GM12878 (cell line): ENCODE results near the gene TRIM38. TPM values are rescaled to one million over a fixed set of nuclear protein-coding genes. Genes with fewer than 3 reads are reported as not detected.

Experiments used
- BRCA1 ChIP-seq: IDR thresholded peaks from 2 replicates; pipeline ENCODE4 v1.6.1; 2011; ENCODE audit warnings: low read depth, low read length, improper control_type of control experiment
- E4F1 ChIP-seq: fragments of 450-650 bp; IDR thresholded peaks from 2 replicates; pipeline ENCODE4 v1.6.1; 2018; ENCODE audit warnings: borderline replicate concordance, mild to moderate bottlenecking; ENCODE audit not compliant: partially characterized antibody
- ELK1 ChIP-seq: IDR thresholded peaks from 2 replicates; pipeline ENCODE4 v1.6.1; 2012; ENCODE audit warnings: low read depth, low read length, improper control_type of control experiment
- MXI1 ChIP-seq: fragments of 150-350 bp; IDR thresholded peaks from 2 replicates; pipeline ENCODE4 v1.6.1; 2011; ENCODE audit warnings: low read depth, mild to moderate bottlenecking, inconsistent platforms, low read length, improper control_type of control experiment
- RCOR1 ChIP-seq: conservative IDR thresholded peaks from 2 replicates; pipeline ENCODE4 v1.6.1; 2012; ENCODE audit warnings: low read depth, low read length, improper control_type of control experiment
- USF1 ChIP-seq: IDR thresholded peaks from 2 replicates; pipeline ENCODE4 v1.6.1; 2011; ENCODE audit warnings: borderline replicate concordance, low read depth, mild to moderate bottlenecking, moderate library complexity, mixed read lengths, low read length; ENCODE audit not compliant: insufficient read depth; ENCODE audit errors: extremely low read length
- ZBTB11 ChIP-seq: fragments of 450-650 bp; formaldehyde crosslinking; IDR thresholded peaks from 2 replicates; pipeline ENCODE4 v1.5.0; 2022; ENCODE audit warnings: mild to moderate bottlenecking, missing genetic modification characterization
- polyA plus RNA-seq, 11 experiments: library from polyadenylated mRNA; depleted of rRNA in 4 of 11; unstranded in 6 of 11; stranded (reverse) in 5 of 11; fragments of >200 nt; fragmentation: Nextera tagmentation in 4 of 11; fragmentation: Illumina TruSeq in 1 of 11; extraction: Ambion mirVana in 4 of 11; extraction: Trizol in 1 of 11; gene quantifications; 1 replicate in 1 of 11; 2 replicates in 10 of 11; pipeline versions ENCODE4 v1.2.1 to v1.2.3, GENCODE V29; 2011 to 2016; ENCODE audit warnings: inconsistent platforms in 2 of 11, missing spikeins in 2 of 11, low read depth in 1 of 11
- total RNA-seq, 4 experiments: library from RNA; depleted of rRNA in 3 of 4; stranded (reverse); fragments of >200 nt in 3 of 4; fragmentation: Illumina TruSeq in 1 of 4; extraction: Trizol in 1 of 4; gene quantifications; 2 replicates each; pipeline versions ENCODE4 v1.2.1 to v1.2.3, GENCODE V29; 2013 to 2021

Gene TRIM38
- total and polyA plus RNA-seq, 10 of the 15 experiments (the other 5 are each of a cell fraction or from before 2014, with no cell fraction given) = 4.5 to 14.7 (median 11.1) TPM

- TF ChIP-seq E4F1 (no peak), RCOR1 (no peak), ELK1 (no peak), MXI1 (no peak), USF1 (no peak), ZBTB11 (CRISPR knock-in tag) (no peak), BRCA1 (no peak)
- TF ChIP-seq, all 136 proteins: peak for 0
These were observed 66.9 kb downstream of the TRIM38 start (continued) for GRCh38 chr6:26029570-26029856.
